ENCODE measurements around the gene SSC5D.

Gene SSC5D

GRCh38 chr19:55473225-55474012 is 14.8 kb upstream of the SSC5D start:
- no peak for DNase-seq
- TF ChIP-seq GATA1 (IDR thresholded peaks at IDR 0.05; ENCODE audit: low read depth, low read length) (no peak), POLR2A (IDR thresholded peaks at IDR 0.05; ENCODE audit: low read length) (no peak)

- no peak for TF ChIP-seq POLR2A (IDR thresholded peaks at IDR 0.05; ENCODE audit: low read length)
- TF ChIP-seq GATA1 (IDR thresholded peaks at IDR 0.05; ENCODE audit: low read depth, low read length): no peak
- DNase-seq: no peak
Observed at GRCh38 chr19:55474269-55475265, 13.7 kb upstream of the SSC5D start.

- TF ChIP-seq POLR2A (IDR thresholded peaks at IDR 0.05; ENCODE audit: low read length): peak; percentile 53
- no peak for TF ChIP-seq GATA1 (IDR thresholded peaks at IDR 0.05; ENCODE audit: low read depth, low read length)
- DNase-seq: peak; percentile 99
Observed at GRCh38 chr19:55476100-55476775, 12.0 kb upstream of the SSC5D start, which contains the start of gene ZNF628. ZNF628 (plus strand) TSS chr19:55476617; CDS start chr19:55479911, 3,294 bp downstream.

- TF ChIP-seq POLR2A (IDR thresholded peaks at IDR 0.05; ENCODE audit: low read length) (no peak), GATA1 (IDR thresholded peaks at IDR 0.05; ENCODE audit: low read depth, low read length) (no peak)
- no peak for DNase-seq
Observed at GRCh38 chr19:55477905-55478304, 10.3 kb upstream of the SSC5D start.

- no peak for DNase-seq
- TF ChIP-seq GATA1 (IDR thresholded peaks at IDR 0.05; ENCODE audit: low read depth, low read length) (no peak), POLR2A (IDR thresholded peaks at IDR 0.05; ENCODE audit: low read length) (no peak)
Observed at GRCh38 chr19:55478364-55478763, 9.9 kb upstream of the SSC5D start.

- DNase-seq: no peak
- TF ChIP-seq POLR2A (IDR thresholded peaks at IDR 0.05; ENCODE audit: low read length) (no peak), GATA1 (IDR thresholded peaks at IDR 0.05; ENCODE audit: low read depth, low read length) (no peak)
Observed at GRCh38 chr19:55479045-55479444, 9.2 kb upstream of the SSC5D start.

GRCh38 chr19:55479451-55480230 is 8.6 kb upstream of the SSC5D start:
- DNase-seq: no peak
- TF ChIP-seq GATA1 (IDR thresholded peaks at IDR 0.05; ENCODE audit: low read depth, low read length) (no peak), POLR2A (IDR thresholded peaks at IDR 0.05; ENCODE audit: low read length) (no peak)

- no peak for DNase-seq
- no peak for TF ChIP-seq GATA1 (IDR thresholded peaks at IDR 0.05; ENCODE audit: low read depth, low read length)
- TF ChIP-seq POLR2A (IDR thresholded peaks at IDR 0.05; ENCODE audit: low read length): no peak
Observed at GRCh38 chr19:55481148-55481793, 7.0 kb upstream of the SSC5D start.

GRCh38 chr19:55481794-55482155 is 6.5 kb upstream of the SSC5D start:
- TF ChIP-seq POLR2A (IDR thresholded peaks at IDR 0.05; ENCODE audit: low read length): no peak
- TF ChIP-seq GATA1 (IDR thresholded peaks at IDR 0.05; ENCODE audit: low read depth, low read length): no peak
- no peak for DNase-seq

GRCh38 chr19:55482156-55482961 is 5.9 kb upstream of the SSC5D start:
- no peak for DNase-seq

GRCh38 chr19:55482967-55483705 is 5.1 kb upstream of the SSC5D start:
- TF ChIP-seq GATA1 (IDR thresholded peaks at IDR 0.05; ENCODE audit: low read depth, low read length): no peak
- no peak for DNase-seq

More at GRCh38 chr19:55482156-55482961, 5.9 kb upstream of the SSC5D start:
- no peak for TF ChIP-seq GATA1 (IDR thresholded peaks at IDR 0.05; ENCODE audit: low read depth, low read length)
- TF ChIP-seq POLR2A (IDR thresholded peaks at IDR 0.05; ENCODE audit: low read length): no peak

Data from erythroblast (primary cell).